ENCODE results near the gene NPHS1. TPM values are rescaled to one million over a fixed set of nuclear protein-coding genes. Genes with fewer than 3 reads are reported as not detected.

NPHS1 gene
- total and polyA plus RNA-seq, 2 donors from 2014 or later: 0.25 to 39.7 TPM

DNA sequence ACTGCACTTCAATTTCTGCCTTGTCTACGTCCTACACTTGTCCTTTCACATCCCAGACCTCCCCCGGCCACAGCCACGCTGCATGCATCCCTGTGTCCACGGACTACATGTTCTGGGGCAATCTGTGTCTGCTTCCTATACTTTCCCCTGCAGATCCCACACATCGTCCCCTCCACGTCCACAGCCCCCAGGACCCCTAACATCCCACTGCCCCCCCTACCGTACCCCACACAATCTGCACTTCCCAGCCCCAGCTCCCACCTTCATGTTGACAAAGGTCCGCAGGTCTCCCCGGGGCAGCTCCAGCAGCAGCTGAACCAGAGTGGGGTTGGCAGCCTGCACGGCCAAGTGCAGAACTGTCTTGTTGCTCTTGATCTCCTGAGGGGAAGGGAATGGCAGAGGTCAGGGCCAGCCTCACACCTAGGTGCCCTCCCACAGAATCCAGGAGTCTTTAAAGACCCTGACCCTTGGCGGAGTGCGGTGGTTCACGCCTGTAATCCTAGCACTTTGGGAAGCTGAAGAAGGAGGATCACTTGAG, 37.9 kb upstream of the NPHS1 start:
- H3K4me1 ChIP-seq (ENCODE audit: control insufficient read depth in 2 of 3, insufficient read depth in 2 of 3, low read depth in 1 of 3, low read length in 3 of 3): no peaks in the 10 kb centered on the region
- H3K27ac ChIP-seq (ENCODE audit: low read depth in 2 of 2, low read length in 2 of 2): no peak overlapping the region
- peaks cover 5 to 20% (median 7%) of the 10 kb centered on the region in 3 donors for H3K36me3 ChIP-seq (ENCODE audit: control insufficient read depth in 2 of 3, insufficient read depth in 3 of 3, low read length in 3 of 3)
- intact Hi-C loops (cut with DNase I): no loop called here
- H3K9me3 ChIP-seq (ENCODE audit: control insufficient read depth in 2 of 3, insufficient read depth in 1 of 3, low read length in 3 of 3): no peaks in the 10 kb centered on the region
- TF ChIP-seq, protein P1, sequence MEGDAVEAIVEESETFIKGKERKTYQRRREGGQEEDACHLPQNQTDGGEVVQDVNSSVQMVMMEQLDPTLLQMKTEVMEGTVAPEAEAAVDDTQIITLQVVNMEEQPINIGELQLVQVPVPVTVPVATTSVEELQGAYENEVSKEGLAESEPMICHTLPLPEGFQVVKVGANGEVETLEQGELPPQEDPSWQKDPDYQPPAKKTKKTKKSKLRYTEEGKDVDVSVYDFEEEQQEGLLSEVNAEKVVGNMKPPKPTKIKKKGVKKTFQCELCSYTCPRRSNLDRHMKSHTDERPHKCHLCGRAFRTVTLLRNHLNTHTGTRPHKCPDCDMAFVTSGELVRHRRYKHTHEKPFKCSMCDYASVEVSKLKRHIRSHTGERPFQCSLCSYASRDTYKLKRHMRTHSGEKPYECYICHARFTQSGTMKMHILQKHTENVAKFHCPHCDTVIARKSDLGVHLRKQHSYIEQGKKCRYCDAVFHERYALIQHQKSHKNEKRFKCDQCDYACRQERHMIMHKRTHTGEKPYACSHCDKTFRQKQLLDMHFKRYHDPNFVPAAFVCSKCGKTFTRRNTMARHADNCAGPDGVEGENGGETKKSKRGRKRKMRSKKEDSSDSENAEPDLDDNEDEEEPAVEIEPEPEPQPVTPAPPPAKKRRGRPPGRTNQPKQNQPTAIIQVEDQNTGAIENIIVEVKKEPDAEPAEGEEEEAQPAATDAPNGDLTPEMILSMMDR (IDR thresholded peaks at IDR 0.05; ENCODE audit: borderline replicate concordance, extremely low read depth, insufficient read depth): no peak
- H3K9ac ChIP-seq (ENCODE audit: low read length in 3 of 3): no peak overlapping the region
- no peak for FAIRE-seq
- DNase-seq: no peak
- H3K4me3 ChIP-seq (ENCODE audit: low read length in 3 of 3): no peak overlapping the region
- H3K27me3 ChIP-seq (ENCODE audit: control insufficient read depth, insufficient read depth, low read length): no peaks in the 10 kb centered on the region

DNA sequence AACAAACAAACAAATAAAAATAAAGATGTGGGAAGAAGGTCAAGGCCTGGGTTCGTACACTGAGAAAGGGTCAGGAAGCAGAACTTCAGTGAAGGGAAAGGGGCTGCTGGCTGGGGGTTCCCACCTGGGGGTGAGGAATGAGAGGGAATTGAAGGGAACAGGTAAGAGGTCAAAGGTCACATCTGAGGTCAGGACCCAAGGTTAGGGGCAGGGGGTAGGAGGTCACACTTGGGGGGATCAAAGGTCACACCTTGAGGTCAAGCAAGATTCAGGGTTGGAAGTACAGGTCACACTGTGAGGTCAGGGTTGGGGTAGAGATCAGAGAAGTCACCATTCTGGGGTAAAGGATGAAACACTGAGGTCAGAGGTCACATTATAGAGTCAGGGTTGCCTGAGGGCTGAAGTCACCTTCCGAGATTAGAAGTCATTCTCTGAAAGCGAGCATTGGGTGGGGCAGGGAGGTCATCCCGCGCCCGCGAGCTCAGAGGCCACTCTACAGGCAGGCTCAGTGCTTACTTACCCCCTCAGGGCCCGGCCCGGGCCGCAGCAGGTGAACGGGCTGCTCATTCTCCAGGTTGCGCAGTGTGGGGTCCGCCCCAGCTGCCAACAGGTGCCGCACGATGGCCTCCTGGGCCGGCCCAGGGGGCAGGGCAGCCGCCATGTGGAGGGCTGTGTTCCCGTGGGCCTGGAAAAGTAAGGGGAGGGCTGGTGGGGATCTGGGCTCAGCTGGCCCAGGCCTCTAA, 37.2 kb upstream of the NPHS1 start:
- H3K4me3 ChIP-seq (ENCODE audit: low read length in 3 of 3): no peak overlapping the region
- H3K36me3 ChIP-seq (ENCODE audit: control insufficient read depth in 2 of 3, insufficient read depth in 3 of 3, low read length in 3 of 3): peaks cover 5 to 20% (median 7%) of the 10 kb centered on the region in 3 donors
- intact Hi-C loops (cut with DNase I): no loop called here
- H3K9ac ChIP-seq (ENCODE audit: low read length in 3 of 3): no peak overlapping the region
- FAIRE-seq (no peak), DNase-seq (no peak)
- no peaks in the 10 kb centered on the region for H3K27me3 ChIP-seq (ENCODE audit: control insufficient read depth, insufficient read depth, low read length)
- no peaks in the 10 kb centered on the region for H3K4me1 ChIP-seq (ENCODE audit: control insufficient read depth in 2 of 3, insufficient read depth in 2 of 3, low read depth in 1 of 3, low read length in 3 of 3)
- no peak overlapping the region for H3K27ac ChIP-seq (ENCODE audit: low read depth in 2 of 2, low read length in 2 of 2)
- TF ChIP-seq, protein P1 (IDR thresholded peaks at IDR 0.05; ENCODE audit: borderline replicate concordance, extremely low read depth, insufficient read depth): no peak
- H3K9me3 ChIP-seq (ENCODE audit: control insufficient read depth in 2 of 3, insufficient read depth in 1 of 3, low read length in 3 of 3): no peaks in the 10 kb centered on the region

DNA sequence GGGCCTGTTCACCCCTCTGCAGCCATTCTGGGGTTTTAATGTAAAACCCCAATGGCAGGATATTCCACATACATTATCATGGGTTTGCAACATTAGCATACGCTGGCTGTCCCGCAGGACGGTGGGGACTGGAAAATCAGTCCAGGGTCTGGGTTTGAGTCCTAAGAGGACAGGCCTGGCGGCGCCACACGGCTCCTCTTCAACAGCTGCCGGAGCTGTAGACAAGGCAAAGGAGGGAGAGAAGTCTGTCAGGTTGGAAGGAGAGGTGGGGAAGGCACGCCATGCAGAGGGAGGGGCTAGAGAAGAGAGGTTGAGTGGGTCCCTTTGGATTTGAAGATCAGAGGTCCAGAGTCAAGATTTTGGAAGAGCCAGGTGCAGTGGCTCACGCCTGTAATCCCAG, 36.1 kb upstream of the NPHS1 start:
- intact Hi-C loops (cut with DNase I): no loop called here
- no peaks in the 10 kb centered on the region for H3K4me1 ChIP-seq (ENCODE audit: control insufficient read depth in 2 of 3, insufficient read depth in 2 of 3, low read depth in 1 of 3, low read length in 3 of 3)

More for the DNA sequence above, 36.1 kb upstream of the NPHS1 start:
- H3K36me3 ChIP-seq (ENCODE audit: control insufficient read depth in 2 of 3, insufficient read depth in 3 of 3, low read length in 3 of 3): peaks cover 5 to 20% (median 7%) of the 10 kb centered on the region in 3 donors
- no peak for FAIRE-seq
- H3K9me3 ChIP-seq (ENCODE audit: control insufficient read depth in 2 of 3, insufficient read depth in 1 of 3, low read length in 3 of 3): no peaks in the 10 kb centered on the region
- H3K27me3 ChIP-seq (ENCODE audit: control insufficient read depth, insufficient read depth, low read length): no peaks in the 10 kb centered on the region
- no peak overlapping the region for H3K9ac ChIP-seq (ENCODE audit: low read length in 3 of 3)
- no peak for DNase-seq
- no peak overlapping the region for H3K4me3 ChIP-seq (ENCODE audit: low read length in 3 of 3)
- TF ChIP-seq, protein P1 (IDR thresholded peaks at IDR 0.05; ENCODE audit: borderline replicate concordance, extremely low read depth, insufficient read depth): no peak
- no peak overlapping the region for H3K27ac ChIP-seq (ENCODE audit: low read depth in 2 of 2, low read length in 2 of 2)

Measured in kidney (tissue), 14 donors.